HL-60/S4 treated with retinoic acid at 250 ng/mL for 4 days and 3 days (cell line): ENCODE measurements around the gene MYO1E.

Experiments
- in situ Hi-C: fragments of 300-500 bp; cut with MboI; formaldehyde crosslinking; loops from 2 replicates; pipeline ENCODE4 v1.7.0; 2022; ENCODE audit warnings: low sequenced_read_pairs

MYO1E gene

GRCh38 chr15:59240036-59240435 lies 132.6 kb downstream of the MYO1E start:
- in situ Hi-C loops = no loop called here

- in situ Hi-C loops = no loop called here
Measured at GRCh38 chr15:59237924-59238331, 134.7 kb downstream of the MYO1E start.

DNA sequence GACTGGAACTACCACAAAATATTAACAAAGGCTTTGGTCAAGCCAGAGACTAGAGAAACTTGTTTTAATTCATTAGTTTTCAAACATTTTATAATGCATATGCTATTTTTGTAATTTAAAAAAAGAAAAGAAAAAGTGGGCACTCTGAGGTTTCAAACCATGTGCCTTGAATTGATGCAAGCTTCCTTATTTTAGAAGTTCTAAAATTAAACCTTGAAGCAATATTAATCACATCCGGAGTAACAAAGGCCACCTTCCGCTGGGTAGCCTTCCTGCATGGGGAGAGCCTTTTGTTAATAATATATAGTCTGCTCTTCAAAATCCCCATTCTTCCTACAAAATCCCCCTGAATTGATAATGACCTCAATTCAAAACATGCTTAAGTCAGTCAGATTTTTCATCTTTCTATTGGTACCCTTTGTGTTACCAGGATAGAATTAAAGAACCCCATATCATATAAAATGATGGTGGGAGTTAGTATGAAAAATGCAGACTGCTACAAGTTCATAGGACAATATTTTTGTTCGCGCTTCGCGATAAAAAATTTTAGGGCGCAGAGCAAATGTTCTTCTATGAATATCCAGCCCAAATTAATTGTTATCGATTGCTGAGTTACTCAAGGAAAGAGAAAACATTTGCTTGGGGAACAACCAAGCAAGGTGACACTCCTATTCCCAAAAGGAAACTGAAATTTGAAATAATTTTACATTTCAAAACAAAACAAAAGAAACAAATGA lies 135.4 kb downstream of the MYO1E start:
- in situ Hi-C loops = no loop called here

GRCh38 chr15:59236394-59236793 lies 136.3 kb downstream of the MYO1E start:
- in situ Hi-C loops = no loop called here

- in situ Hi-C loops = no loop called here
Measured at GRCh38 chr15:59232476-59232875, 140.2 kb downstream of the MYO1E start.

GRCh38 chr15:59230531-59231055 lies 142.1 kb downstream of the MYO1E start:
- in situ Hi-C loops = no loop called here

DNA sequence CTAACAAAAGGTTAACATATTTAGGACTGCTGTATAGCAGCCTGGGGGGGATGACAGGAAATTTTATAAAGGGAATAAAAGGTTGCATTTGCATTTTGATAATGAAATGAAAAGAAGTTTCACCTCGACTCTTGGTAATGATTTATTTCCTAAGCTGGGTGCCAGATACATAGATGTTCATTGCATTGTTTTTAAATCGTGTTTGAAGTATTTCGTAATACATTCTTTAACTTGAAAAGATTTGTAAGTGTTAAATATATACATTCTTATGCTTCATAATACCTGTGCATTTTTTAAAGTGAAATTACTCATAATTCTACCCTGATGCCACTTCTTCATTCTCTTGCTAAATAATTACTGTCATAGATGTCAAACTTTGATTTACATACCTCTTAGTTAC lies 143.2 kb downstream of the MYO1E start:
- in situ Hi-C loops = no loop called here

DNA sequence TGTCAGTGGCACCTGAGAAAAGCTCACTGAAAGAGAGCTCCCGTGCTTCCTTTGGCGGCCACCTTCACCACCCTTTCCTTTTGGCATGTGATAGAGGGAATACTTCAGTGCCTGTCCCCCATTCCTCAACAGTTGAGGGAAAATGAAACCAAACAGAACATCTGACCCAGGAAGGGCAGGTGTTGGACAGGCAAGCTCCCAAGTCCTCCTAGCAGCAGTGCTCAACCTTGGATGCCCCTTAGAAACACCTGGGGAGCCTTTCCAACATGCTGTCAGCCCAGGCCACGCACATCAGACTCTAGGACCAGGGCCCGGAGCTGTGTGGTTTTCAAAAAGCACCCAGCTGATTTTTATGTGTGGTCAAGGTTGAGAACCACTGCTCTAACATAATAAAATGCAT lies 143.7 kb downstream of the MYO1E start:
- in situ Hi-C loops = no loop called here

DNA sequence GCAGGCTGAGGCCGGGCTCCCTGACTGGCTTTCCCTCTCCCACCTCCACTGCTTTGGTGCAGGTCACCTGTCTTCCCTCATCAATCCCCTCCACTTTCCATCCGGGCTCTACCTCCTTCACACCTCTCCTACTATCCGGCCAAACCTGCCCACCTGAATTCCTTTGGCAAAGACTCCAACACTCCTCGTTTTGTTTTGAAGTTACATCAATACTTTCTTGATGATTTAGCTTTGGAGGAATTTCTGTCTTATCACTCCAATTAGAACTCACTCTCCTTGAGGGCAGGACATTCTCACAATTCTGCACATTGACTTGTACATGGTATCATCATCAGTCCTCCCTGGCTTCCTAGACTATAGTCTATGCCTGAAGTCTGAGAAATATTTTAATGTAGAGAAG lies 145.7 kb downstream of the MYO1E start:
- in situ Hi-C loops = no loop called here

- in situ Hi-C loops = no loop called here
Measured at GRCh38 chr15:59224474-59224873, 148.2 kb downstream of the MYO1E start.

DNA sequence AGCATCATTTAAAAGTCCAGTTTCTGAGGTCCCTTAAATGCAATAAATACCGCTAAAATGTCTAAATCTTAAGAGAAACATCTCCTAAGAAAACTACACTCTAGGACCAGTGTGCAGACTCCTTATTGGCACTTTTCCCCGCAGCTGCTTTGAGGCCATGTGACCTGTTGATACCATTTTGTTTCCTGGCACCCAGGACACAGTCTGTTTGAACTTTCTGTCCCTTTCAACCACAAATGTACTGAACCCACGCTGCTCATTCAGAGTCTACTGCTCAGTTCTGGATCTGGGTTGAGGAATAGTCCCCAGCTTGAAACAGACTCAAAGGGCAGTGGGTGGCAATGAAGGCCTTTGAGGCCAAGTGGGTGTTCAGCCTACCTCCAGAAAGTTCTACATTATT lies 148.9 kb downstream of the MYO1E start:
- in situ Hi-C loops = no loop called here

DNA sequence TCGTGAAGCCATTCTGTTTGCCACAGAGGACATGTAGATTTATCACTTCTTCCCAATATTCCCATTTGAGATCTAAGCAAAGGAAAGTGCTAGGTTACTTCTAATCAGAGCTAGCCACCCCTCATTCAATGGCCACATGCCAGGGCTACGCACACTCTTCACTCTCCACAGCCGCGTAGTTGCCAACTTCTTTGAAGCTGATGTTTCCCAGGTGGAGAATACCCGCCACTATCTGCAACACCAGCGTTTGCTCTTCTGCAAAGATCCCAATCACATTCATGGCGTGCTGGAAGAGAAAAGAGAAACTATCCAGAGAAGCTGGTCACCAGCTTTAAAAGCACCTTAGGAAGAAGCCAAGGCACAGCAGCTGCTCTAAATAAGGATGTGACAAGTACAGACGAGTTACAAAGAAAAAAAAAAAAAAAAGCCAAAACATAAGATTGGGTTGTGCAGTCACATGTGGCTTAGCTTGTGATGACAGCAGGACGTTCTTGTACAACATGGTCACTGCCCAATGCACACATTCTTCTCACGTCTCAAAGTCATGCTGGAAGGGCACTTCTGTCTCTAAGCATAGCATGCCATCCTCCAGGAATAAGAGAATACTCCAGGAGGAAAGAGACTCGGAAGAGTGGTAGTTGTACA lies 149.6 kb downstream of the MYO1E start:
- in situ Hi-C loops = no loop called here

DNA sequence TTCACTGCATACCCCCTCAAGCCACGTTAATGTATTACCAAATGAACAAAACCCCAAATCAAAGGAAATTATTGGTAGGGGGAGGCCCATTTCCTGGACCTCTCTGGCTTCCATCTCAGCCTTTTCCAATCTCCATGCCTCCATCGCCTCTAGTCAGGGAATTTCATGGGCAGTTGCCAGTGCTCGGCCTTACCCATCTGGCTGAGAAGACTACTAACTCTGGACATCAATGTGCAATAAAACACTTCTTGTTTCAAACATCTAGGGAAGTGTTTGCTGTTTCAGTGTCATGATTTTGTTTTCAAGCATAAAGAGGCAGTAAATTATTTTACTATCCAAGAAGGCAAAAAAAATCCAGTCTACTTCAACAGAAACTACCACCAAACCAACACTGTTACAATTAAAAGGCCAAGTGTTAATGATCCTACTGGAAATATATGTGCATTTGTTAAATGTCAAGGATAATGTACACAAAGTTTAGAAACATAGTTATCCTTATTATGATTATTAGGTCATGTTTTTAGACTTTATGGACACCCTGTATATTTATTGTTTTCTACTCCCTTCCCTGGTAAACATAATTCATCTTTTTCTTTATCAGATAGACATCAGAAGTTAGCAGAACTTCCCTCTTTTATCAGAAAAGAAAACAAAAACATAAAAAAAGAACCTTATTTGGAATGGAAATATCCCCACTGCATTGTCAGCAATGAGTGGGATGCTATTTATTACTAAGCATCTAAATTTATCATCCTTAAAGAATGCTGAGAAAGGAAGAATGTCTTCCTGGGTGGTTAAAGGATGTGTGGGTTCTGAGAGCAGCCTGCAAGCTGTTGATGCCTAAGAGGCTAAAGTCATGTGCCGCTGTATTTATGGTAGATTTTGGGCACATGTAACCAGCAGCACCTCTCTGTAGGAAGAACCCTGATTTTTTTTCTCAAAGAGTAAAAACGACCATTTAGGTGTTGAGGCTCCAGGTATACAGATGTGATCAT lies 150.9 kb downstream of the MYO1E start:
- in situ Hi-C loops = no loop called here

DNA sequence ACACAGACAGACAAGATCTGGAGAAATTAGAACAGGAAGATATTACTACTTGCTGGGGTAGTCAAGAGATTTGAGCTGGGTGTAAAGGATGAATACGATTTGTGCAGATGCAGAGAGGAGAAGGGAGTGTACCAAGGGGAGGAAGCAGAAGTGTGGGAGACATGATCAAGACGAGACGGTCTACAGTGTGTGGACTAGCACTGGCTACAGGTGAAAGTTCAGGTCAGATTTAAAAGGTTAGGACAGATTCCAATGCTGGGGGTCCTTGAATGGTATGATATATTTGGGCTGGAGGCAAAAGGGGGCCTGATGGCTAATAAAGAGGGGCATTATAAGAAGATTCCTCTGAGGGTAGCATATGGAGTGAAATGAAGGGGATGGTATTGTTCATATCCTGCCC lies 154.0 kb downstream of the MYO1E start:
- in situ Hi-C loops = no loop called here

DNA sequence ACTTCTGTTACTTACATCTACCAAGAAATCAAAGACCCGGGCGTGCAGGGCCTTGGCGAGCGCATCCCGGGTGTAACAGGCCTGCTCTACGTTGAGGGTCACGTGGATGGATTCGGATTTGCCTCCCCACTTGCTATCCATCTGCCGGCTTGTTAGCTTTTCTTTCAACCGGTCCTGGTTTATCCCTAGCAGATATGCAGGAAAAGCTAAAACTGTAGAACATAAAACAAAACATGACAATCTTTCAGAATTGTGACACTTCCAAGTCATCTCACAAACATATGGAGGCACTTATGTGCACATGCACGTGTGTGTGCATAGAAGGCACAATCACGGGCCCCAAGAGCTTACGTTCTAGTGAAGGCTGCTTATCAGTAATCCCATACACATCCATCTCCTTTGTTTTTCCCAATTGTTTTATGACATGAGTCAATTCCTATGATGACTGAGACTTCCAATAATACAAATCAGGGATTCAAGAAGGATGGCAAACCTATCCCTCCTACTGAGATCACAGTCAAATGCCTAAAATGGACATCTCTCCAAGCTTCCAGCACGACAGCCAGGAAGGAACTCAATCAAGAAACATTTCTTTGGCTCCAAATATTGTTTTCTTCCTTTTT lies 154.7 kb downstream of the MYO1E start:
- in situ Hi-C loops = no loop called here

- in situ Hi-C loops = no loop called here
Measured at GRCh38 chr15:59216911-59217310, 155.8 kb downstream of the MYO1E start.

GRCh38 chr15:59210186-59210585 lies 162.5 kb downstream of the MYO1E start:
- in situ Hi-C loops = no loop called here

- in situ Hi-C loops = no loop called here
Measured at GRCh38 chr15:59208613-59209249, 163.9 kb downstream of the MYO1E start.

- in situ Hi-C loops = no loop called here
Measured at GRCh38 chr15:59206623-59207183, 166.0 kb downstream of the MYO1E start, which contains the start of gene LDHAL6B. TSS of gene LDHAL6B (plus strand) at chr15:59206843. CDS start at chr15:59206941, 98 bp downstream.
